Stimulated activated naive CD8-positive, alpha-beta T cell treated with anti-CD3 and anti-CD28 coated beads, Interleukin-15, Interleukin-2, amounts not matched to agents 100 U/mL and 50 U/mL, for 24 hours (primary cell): Measurements from ENCODE around the gene ADIRF.
"Not testable (repeated sequence)": the region's sequence is repeated elsewhere in the genome, so short reads cannot be mapped to it uniquely, and the experiment has no call there.

ENCODE experiments used
- ATAC-seq: fragments of 150-1000 bp; cut with Tn5 transposase; one replicate; pipeline ENCODE4 v1.10.0; 2021
- DNase-seq: peaks from one replicate; pipeline ENCODE4 v3.0.0; 2021

The ADIRF gene

DNA sequence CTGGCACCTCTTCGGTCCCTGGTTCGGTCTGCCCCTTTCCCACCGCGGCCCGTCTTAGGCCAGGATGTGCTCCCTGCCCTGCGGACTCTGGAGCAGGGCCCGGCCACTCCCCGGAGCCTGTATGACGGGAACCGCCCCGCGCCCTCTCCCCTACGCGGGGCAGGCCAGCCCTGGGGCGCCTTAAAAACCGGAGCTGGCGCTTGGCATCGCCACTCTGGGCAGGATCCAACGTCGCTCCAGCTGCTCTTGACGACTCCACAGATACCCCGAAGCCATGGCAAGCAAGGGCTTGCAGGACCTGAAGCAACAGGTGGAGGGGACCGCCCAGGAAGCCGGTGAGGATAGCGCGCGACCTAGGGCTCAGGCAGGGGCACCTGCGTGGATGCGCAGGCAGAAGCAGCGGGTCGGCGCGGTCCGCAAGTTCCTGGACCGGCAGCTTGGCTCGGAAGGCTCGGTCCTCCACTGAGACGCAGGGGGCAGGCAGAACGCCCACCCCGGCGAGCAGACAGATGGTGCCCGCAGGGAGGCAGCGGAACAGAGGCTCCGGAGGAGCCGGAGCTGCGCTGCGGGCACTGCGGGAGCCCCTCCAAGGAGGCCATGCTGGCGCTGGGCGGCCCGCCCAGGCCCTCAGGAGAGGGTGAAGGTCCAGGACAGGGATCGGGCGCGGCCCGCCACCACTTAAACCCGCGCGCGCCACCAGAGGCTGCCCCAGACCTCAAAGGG, at the start of gene ADIRF:
Gene ADIRF, plus strand, starts transcription at position 212 of the 723 bp plus-strand sequence. Its CDS starts 63 bp downstream, at position 275.
- ATAC-seq, result no peak
- DNase-seq, result no peak

DNA sequence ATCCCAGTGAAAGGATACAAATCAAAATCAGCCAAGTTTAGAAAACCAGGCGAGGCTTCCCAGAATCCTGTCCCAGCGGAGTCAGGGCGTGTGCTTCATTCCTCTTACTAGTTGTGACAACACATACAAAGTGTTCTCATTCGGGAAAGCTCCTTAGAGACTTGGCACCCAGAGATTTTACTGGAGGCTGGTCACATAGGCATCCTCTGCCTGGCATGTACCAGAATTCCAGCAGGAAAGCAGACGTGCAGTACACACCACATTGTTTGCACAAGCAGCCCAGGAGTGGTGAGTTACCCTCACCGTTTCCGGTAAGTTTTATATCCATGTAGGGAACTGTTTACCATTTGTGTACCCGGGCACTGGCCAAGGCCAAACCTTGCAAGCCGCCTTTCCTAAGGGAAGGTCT, 45.7 kb upstream of the ADIRF start:
- ATAC-seq (no peak), DNase-seq (no peak)

DNA sequence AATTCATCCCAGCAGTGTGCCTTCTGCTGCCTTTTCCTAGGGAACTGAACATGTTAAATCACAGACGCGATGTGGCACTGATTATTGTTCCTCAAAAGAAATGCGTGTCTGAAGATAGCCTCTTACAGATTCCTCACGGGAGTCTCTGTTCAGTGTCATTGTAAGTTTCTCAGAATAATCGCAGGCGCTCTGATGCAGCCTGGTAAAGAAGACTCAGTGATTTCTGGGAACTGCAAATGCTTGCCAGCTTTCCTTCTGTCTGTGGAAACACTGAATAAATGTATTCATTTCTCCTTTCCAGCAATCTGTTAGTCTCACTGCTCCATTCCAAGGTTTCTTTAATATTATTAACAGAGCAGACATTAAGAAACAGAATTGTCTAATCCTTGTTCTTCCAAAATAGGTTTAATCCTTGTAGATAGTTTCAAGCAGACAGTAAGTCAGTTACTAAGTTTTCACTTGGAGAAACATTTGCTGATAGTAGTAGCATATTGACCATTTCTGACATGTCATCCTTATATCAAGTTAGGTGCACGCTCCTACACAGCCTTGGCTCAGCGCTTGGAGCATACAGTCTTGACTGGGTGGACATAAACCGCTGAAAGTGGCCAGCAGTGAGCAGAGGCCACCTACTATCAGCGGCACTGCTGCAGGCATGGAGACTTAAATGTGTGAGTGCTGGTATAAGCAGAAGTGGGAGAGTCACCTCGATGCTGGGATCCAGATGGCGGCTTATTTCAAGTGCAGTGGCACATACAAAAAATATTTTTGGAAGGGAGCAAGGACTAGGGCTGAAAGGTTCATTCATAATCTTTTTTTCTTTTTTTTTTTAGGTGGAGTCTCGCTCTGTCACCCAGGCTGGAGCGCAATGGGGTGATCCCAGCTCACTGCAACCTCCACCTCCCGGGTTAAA, 38.6 kb upstream of the ADIRF start:
- ATAC-seq (no peak), DNase-seq (no peak)

DNA sequence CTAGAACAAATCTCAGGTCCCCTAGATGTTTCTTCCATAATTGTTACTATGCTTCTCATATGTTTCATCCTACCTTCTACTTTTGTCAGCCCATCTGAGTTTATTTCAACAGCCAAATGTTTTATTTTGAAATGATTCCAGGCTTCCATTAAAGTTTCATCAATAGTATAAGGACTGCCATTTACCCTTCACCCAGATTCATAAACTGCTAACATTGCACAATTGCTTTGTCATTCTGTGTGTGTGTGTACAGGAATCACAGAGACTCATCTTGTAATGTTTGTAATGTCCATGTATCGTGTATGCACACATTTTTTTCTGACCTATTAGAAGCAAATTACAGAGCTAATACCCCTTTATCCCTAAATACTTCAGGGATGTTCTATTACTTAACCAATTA, 36.4 kb upstream of the ADIRF start:
- ATAC-seq (no peak), DNase-seq (no peak)

DNA sequence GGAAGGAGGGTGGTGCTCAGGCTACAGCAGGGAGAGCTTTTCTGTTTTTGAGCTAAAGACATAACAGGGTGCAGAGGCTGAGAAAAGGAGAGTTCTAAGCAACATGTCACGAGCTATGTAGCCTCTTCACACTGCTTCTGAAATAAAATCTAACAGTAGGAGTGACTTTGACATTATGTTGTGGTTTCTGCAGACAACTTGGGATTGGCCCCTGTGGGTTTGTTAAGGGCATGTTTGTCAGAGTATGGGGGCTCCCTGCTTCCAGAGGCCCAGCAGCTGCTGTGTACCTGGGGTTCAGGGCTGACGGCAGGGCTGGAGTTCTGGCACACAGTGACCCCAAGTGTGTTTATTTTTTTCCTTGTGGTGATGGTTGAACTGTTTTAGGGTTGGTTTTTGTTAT, 35.6 kb upstream of the ADIRF start:
- no peak for DNase-seq
- peak; percentile 69 for ATAC-seq

DNA sequence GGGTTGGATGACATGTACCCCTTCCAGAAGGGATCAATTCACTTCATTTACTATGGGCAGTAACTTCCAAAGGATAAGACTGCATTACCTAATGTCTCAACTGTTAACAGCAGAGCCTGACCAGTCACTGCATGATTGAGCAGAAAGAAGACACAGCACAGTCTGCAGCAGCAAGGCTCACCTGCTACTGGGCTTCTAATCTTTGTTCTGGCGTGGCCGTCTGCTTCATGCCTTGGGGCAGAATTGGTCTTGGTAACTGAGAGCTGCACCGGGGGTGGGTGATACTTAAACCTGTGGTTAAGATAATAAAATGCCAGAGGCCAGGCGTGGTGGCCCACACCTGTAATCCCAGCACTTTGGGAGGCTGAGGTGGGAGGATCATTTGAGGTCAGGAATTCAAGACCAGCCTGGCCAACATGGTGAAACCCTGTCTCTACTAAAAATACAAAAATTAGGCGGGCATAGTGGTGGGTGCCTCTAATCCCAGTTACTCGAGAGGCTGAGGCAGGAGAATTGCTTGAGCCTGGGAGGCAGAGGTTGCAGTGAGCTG, 34.0 kb upstream of the ADIRF start:
- not testable (repeated sequence) for ATAC-seq, DNase-seq

DNA sequence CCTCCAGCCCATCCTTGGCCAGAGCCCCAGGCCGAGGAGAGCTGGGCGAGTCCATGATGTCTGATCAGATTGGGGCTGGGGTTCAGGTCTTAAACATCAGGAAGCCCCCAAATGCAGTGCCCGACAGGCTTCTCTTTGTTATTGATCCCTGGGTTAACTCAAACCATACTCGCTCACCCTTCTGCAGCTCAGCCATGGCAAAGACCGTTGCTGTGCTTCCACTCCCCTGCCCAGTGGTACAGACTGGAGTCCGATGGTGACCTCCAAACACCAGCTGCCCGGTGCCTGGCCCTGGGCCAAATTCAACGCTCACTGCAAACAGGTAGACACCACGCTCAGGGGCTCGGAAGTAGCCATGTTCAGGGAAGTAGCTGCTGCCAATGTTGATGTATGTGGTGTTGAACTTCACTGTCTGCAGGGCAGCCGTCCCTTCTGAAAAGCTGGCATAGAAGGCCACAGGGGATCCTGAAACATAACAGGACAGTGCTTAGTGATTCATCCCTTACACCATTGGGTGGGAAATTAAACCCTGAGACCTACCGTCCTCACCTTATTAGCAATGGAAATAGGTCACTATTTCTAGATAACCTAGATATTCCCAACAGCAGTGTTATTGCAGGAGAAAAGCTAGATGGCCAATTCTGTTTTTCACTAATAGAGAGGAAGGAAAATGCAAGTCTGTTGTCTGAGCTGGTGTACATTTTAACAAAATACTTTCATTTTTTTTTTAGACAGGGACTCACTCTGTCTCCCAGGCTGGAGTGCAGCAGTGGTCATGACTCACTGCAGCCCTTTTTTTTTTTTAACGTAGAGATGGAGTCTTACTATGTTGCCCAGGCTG, 31.4 kb upstream of the ADIRF start:
- ATAC-seq (no peak), DNase-seq (no peak)

DNA sequence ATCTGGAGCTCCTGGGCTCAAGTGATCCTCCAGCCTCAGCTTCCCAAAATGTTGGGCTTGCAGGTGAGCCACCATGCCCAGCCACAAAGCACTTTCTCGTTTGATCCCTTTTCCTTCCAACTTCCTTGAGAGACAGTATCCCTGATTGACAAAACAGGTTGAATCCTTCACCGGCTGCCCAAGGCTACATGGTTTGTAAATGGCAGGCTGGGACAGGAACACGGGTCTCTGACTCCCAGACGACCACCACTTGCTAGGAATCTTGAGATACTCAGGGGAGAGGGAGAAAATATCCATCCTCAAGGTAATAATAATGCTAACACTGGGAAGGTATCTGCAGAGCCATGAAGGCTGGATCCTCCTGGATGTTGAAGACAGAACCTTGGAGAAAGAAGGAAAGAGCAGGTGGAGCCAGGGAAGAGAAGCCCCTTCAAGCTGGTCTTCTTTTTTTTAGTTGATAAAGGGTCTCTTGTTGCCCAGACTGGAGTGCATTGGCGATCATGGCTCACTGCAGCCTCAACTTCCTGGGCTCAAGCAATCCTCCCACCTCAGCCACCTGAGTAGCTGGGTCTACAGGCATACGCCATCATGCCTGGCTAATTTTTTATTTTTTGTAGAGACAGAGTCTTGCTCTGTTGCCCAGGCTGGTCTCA, 30.7 kb upstream of the ADIRF start:
- ATAC-seq (no peak), DNase-seq (no peak)

DNA sequence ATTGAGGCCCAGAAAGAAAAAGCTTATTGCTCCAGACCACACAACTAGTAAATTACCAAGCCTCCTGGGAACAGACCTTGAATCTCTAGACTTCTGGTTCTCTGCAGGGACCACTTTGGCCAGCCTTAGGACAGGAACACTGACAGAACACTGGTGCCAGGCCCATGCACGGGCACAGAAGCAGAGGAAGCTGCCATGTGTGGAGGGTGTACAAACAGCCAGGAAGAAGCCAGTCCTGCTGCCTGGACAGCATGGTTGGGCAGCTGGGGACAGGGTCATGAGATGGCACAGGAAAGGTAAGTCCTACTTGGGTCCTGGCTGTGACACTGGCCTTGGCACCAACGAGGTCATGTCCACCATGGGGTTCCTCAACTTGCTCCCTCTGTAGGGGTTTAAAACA, 30.0 kb upstream of the ADIRF start:
- ATAC-seq, result no peak

DNA sequence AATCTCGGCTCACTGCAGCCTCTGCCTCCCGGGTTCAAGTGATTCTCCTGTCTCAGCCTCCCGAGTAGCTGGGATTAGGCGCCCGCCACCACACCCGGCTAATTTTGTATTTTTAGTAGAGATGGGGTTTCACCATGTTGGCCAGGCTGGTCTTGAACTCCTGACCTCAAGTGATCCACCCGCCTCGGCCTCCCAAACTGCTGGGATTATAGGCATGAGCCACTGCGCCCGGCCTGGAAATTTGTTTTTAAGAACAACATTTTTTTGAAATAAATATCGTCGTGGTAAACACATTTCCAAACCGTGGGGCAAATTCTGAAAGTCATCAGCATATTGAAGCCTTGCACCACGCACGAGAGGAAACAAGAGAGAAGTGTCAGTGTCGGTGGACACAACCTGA, 28.2 kb upstream of the ADIRF start:
- not testable (repeated sequence) for DNase-seq, ATAC-seq

More for the DNA sequence above, 30.0 kb upstream of the ADIRF start:
- no peak for DNase-seq

DNA sequence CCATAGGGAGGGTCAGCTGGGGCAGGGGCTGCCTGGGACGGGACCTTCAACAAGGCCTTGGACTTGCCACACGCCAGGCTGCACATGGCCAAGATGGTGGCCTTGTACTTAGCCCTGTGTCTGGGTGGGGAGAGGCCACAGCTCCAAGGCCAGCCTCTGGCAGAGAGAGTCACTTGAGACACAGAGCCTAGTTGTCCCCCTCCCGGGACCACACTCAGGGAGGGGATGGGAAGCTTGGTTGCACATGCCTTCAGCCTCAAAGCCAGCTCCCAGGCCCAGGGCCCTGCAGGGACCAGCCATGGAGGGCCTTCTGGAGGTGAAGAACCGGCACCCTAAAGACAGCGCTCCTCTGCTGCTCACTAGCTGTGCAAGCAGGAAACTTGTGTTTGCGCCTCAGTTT, 27.6 kb upstream of the ADIRF start:
- DNase-seq, result no peak
- ATAC-seq, result no peak

DNA sequence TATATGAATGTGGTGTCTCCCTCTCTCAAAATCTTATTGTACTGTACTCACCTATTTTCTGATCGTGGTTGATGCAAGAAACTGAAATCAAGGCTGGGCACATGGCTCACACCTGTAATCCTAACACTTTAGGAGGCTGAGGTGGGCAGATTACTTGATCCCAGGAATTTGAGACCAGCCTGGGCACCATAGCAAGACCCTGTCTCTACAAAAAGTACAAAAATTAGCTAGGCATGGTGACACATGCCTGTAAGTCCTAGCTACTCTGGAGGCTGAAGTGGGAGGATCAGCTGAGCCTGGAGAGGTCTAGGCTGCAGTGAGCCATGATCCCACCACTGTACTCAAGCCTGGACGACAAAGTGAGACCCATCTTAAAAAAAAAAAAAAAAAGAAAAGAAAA, 26.9 kb upstream of the ADIRF start:
- ATAC-seq (no peak), DNase-seq (no peak)

DNA sequence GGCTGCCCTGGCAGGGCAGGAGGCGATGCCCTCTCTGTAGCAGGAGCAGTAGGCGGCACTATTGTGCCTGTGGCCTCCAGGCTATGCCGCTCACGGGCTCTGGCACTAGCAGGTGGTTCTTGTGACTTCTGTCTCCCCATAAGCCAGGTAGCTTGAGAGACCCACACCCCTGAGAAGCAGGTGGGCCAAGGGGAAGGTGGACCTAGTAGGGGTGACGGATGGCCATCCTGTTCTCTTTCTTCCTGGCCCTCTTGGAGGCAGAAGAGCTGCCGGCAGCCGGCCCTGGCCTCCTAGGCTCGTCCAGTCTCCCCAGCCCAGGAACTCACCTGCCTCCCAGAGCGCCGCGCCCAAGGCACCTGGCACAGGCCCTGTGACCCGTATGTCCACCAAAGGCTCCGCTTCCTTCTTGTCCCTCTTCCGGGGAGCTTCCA, 26.3 kb upstream of the ADIRF start:
- no peak for DNase-seq
- ATAC-seq, result no peak

DNA sequence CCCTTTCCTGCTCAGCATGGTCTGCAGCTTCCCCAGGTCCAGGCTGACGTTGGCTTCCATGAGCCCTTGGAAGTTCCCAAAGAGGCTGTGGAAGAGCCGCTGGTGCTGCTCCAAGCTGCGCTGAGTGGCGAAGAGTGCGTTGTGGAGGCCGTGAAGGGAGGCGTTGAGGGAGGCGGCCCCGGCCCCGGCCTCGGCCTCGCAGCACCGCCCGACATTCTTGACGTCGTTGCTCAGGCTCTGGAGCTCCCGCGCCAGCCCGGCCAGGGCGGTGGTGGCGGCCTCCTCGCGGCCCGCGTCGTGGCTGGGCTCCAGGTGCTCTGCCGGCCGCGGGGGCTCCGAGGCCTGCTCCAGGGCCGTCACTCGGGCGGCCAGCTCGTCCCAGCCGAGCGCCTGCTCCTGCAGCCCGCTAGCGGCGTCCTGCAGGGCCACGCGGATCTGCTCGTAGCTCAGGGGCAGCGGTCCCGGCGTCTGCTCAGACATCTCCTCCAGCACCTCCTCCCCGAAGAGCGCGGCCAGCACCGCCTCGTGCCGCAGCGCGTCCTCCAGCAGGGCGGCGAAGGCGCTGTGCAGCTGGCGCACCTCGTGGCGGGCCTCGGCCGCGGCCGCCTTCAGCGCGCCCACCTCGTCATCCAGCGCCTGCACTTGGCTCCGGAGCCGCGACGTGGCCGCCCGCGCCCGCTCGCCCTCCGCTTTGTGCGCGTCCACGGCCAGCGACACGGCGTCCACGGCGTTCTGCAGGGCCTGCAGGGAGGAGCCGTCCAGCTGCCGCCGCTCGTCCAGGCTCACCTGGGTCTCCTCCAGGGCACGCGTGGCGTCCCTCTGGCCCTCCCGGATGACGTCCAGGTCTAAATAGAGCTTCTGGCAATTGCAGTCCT, 25.6 kb upstream of the ADIRF start:
- DNase-seq (no peak), ATAC-seq (no peak)

DNA sequence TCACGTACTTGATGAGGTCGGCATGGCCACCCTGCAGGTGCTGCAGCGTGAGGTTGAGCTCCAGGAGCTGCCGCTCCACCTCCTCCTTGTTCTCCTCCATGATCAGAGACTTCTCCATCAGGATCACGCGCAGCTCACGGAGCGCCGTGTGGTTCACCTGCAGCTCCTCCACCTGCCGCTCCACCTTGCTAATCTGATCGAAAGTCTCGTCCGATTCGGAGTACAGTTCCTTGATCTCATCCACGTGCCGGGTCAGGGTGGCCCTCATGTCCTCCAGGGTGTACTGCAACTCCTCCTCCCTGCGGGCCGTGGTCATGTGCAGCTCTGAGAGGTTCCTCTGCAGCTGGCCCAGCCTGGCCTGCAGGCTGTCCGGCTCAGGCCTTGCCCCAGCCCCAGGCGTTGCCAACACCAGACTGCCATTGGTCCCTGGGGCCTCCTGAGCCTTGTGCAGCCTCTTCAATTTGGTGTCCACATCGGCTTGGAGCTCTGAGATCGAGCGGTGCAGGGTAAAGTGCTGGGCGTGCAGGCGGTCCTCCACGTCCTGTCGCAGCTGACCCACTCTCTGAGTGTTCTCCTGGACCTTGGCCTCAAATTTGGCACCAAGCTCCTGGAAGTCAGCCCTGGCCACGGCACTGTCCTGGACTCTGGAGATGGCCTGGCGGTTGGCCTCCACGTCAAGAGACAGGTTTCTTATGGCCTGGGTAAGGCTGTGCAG, 24.8 kb upstream of the ADIRF start:
- no peak for DNase-seq

DNA sequence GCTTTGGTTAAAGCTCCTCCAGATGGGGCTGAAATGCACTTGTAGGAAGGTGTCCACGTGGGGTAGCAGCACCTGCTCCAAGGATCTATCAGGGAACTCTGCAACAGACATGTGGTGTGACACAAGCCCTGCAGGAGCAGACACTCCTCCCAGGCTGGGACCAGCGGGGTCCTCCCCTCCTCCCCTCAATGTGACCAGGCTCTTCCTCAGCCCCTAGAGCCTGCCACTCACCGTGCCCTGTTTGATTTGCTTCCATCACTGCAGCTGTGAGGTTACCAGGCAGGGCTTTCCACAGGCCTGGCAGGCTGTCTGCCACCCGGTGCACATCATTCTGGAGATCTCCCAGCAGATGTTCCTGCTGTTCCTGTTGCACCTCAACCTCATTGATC, 24.3 kb upstream of the ADIRF start:
- no peak for DNase-seq
- no peak for ATAC-seq

More for the DNA sequence above, 24.8 kb upstream of the ADIRF start:
- ATAC-seq, result no peak

DNA sequence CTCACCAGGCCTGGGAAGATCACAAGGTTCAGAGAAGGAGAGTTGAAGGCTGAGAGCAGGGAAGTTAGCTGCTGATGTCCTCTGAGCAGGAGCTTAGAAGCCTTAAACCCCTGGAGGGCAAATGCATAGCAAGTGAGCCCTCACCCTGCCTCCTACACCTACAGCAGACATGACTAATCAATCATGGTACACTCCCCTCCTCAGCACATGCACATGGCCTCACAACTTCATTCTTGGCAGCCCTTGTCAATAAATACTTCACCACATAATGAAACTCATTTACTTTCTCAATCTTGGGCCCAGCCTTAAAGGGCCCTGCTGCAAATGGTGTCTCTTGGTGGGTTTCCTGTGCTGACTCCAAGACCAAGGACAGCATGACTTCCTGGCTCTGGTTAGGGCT, 23.8 kb upstream of the ADIRF start:
- DNase-seq (no peak), ATAC-seq (peak; percentile 16)

DNA sequence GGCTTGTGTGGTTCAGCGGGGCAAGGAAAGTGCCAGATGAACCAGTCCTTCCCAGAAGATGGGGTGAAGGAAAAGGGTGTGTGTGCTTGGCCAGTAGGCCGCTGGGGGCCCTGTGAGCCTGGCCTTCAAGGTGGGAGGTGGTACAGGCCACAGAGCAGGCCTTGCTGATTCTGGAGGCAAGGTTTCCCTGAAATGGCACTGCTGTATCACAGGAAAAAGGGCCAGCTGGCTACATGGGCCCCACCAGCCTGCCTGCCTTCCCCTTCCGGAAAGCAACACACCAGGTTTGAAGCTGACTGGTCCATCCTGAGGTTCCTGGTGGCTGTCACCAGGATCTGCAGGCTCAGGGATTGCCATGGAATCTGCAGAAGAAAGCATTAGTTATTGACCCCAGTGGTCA, 23.4 kb upstream of the ADIRF start:
- no peak for ATAC-seq
- DNase-seq, result no peak

DNA sequence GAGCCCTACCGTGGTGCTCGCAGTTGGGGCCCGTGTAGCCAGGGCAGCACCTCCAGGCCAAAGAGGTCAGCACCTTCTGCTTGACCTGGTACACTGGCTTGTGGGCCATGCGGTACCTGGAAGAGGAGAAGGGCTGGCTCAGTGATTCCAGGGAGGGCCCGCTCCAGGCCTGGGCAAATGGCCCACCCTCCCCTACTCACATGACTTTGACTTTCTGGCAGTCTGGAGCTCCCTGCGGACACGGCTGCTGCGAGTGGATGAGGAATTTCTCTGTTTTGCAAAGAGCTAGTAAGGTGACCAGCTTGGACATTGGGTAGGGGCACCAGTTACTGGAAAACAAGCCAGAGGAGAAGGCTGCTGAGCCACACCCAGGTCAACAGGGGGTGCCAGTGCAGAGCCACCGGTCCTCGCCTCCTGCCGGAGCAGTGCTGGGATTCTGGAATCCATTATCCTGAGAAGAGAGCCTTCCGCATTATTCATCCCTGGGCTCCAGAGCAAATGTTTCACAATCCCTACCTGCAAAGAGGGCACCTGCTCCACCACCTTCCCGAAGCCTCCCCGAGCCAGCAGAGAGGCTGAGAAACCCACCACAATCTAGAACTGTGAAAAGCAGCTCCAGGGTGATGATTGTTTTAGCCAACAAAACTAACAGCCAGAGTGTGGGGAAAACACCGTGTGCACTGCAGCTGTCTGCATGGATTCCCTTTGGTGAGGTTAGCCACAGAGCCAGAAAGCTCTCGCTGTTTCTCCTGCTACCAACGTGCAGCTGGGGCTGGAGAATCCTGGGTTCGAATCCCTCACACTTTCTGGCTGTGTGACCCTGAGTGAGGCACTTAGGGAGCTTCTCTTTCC, 22.7 kb upstream of the ADIRF start:
- no peak for ATAC-seq
- no peak for DNase-seq
